Measurements from ENCODE around the gene CLDN20. TPM values are rescaled to one million over a fixed set of nuclear protein-coding genes. Genes with fewer than 3 reads are reported as not detected.
"Not testable (repeated sequence)": the region's sequence is repeated elsewhere in the genome, so short reads cannot be mapped to it uniquely, and the experiment has no call there.

Gene CLDN20
- total RNA-seq, 2 experiments from 2014 or later = not detected

- Mint-ChIP-seq H3K27ac (no peak overlapping the region), H3K4me1 (peaks cover 21% of the 10 kb centered on the region), H3K27me3 (no peaks in the 10 kb centered on the region), H3K4me3 (no peak overlapping the region), H3K36me3 (peaks cover 31% of the 10 kb centered on the region), H3K9me3 (no peaks in the 10 kb centered on the region)
- DNase-seq = no peak
Observed at GRCh38 chr6:155303361-155303870, 39.6 kb downstream of the CLDN20 start.

DNA sequence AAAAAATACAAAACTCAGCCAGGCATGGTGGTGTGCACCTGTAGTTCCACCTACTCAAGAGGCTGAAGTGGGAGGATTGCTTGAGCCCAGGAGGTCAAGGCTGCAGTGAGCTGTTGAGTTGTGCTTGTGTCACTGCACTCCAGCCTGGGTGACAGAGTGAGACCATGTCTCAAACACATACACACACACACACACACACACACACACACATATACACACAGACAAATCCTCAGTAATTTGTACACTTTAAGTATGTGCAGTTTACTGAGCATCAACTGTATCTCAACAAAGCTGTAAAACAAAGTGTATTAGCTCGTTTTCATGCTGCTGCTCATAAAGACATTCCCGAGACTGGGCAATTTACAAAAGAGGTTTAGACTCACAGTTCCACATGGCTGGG lies 43.1 kb downstream of the CLDN20 start:
- DNase-seq = no peak
- no peaks in the 10 kb centered on the region for H3K9me3 Mint-ChIP-seq
- peaks cover 36% of the 10 kb centered on the region for H3K4me1 Mint-ChIP-seq
- H3K27me3 Mint-ChIP-seq = no peaks in the 10 kb centered on the region
- peaks cover 38% of the 10 kb centered on the region for H3K36me3 Mint-ChIP-seq
- no peak overlapping the region for H3K27ac Mint-ChIP-seq
- no peak overlapping the region for H3K4me3 Mint-ChIP-seq

- Mint-ChIP-seq H3K27ac (no peak overlapping the region), H3K27me3 (no peaks in the 10 kb centered on the region), H3K36me3 (peaks cover 47% of the 10 kb centered on the region), H3K4me3 (no peak overlapping the region), H3K4me1 (peaks cover 48% of the 10 kb centered on the region), H3K9me3 (no peaks in the 10 kb centered on the region)
- no peak for DNase-seq
Observed at GRCh38 chr6:155309150-155309549, 45.3 kb downstream of the CLDN20 start.

- DNase-seq = no peak
- peaks cover 40% of the 10 kb centered on the region for H3K36me3 Mint-ChIP-seq
- no peak overlapping the region for H3K27ac Mint-ChIP-seq
- H3K27me3 Mint-ChIP-seq = no peaks in the 10 kb centered on the region
- peaks cover 52% of the 10 kb centered on the region for H3K4me1 Mint-ChIP-seq
- no peak overlapping the region for H3K4me3 Mint-ChIP-seq
- H3K9me3 Mint-ChIP-seq = no peaks in the 10 kb centered on the region
Observed at GRCh38 chr6:155310596-155310995, 46.8 kb downstream of the CLDN20 start.

DNA sequence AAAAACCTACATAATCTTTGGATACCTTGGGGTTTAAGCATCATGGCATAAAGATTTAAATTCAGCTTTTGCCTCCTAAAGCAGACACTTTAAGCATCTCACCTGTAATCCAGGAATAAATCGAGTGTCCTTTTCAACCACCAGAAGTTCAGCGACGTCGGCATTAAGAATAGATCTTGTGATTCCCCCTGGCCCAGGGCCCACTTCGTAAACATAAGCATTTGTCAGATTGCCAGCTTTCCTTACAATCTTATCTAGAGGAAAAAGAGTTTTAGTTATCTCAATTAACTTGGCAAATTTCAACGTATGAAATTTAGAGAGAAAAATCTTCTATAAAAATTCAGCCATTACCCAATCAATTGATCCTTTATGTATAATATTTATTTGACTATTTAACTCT lies 47.3 kb downstream of the CLDN20 start:
- Mint-ChIP-seq H3K27ac (no peak overlapping the region), H3K4me1 (peaks cover 50% of the 10 kb centered on the region), H3K27me3 (no peaks in the 10 kb centered on the region), H3K9me3 (no peaks in the 10 kb centered on the region), H3K4me3 (no peak overlapping the region), H3K36me3 (peaks cover 38% of the 10 kb centered on the region)
- DNase-seq = no peak

- Mint-ChIP-seq H3K36me3 (peaks cover 38% of the 10 kb centered on the region), H3K27me3 (no peaks in the 10 kb centered on the region), H3K4me3 (no peak overlapping the region), H3K9me3 (no peaks in the 10 kb centered on the region), H3K4me1 (peaks cover 46% of the 10 kb centered on the region), H3K27ac (no peak overlapping the region)
- DNase-seq = no peak
Observed at GRCh38 chr6:155311583-155311982, 47.8 kb downstream of the CLDN20 start.

GRCh38 chr6:155312950-155313349 lies 49.1 kb downstream of the CLDN20 start:
- DNase-seq, H3K27ac Mint-ChIP-seq, H3K9me3 Mint-ChIP-seq, H3K27me3 Mint-ChIP-seq: not testable (repeated sequence)
- H3K36me3 Mint-ChIP-seq = peaks cover 30% of the 10 kb centered on the region
- peaks cover 40% of the 10 kb centered on the region for H3K4me1 Mint-ChIP-seq
- peak overlapping the region; percentile 98 for H3K4me3 Mint-ChIP-seq

- Mint-ChIP-seq H3K36me3 (peaks cover 30% of the 10 kb centered on the region), H3K4me3 (peak overlapping the region; percentile 98), H3K27ac (peak overlapping the region; percentile 90), H3K27me3 (peaks cover 3% of the 10 kb centered on the region), H3K4me1 (peaks cover 38% of the 10 kb centered on the region), H3K9me3 (no peaks in the 10 kb centered on the region)
- DNase-seq = no peak
Observed at GRCh38 chr6:155313602-155314091, 49.8 kb downstream of the CLDN20 start.

DNA sequence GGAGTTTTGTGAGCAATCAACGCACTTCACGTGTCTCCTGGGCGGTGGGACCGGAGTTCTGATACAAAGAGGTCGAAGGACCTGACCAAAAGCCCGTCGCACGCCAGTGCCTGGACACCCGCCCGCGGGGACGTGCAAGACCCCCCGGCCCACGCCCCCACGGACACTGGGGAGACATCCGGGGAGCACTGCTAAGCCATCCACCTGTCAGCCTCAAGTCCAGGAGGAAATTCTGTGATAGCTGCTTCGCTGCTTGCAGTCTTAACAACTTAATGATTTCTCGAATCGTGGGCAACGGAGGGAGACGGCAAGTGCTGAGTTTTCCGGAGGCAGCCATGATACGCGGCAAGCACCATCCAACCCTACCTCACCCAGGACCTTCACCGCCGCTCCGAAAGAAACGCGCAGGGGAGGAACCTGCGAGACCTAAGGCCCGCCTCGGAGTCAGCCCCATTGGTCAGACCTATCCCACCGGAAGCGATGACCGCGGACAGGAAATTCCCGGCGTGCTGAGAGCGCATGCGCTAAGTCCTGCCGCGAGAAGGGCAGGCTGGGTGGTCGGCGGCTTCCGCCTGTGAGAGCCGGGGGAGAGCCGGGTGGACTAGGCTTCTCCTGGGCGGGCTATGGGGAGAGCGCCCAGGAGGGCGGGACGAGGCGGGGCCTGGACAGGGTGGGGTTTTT lies 50.4 kb downstream of the CLDN20 start, which contains the start of gene TFB1M:
TFB1M (minus strand) TSS at position 393 of the 681 bp plus-strand sequence; CDS start at position 337, 56 bp downstream.
- peak; percentile 99 for DNase-seq
- H3K9me3 Mint-ChIP-seq = no peaks in the 10 kb centered on the region
- peaks cover 6% of the 10 kb centered on the region for H3K27me3 Mint-ChIP-seq
- peaks cover 28% of the 10 kb centered on the region for H3K36me3 Mint-ChIP-seq
- H3K4me1 Mint-ChIP-seq = peaks cover 37% of the 10 kb centered on the region
- H3K27ac Mint-ChIP-seq = peak within 1 kb of the TSS; percentile 90
- peak within 1 kb of the TSS; percentile 98 for H3K4me3 Mint-ChIP-seq

GRCh38 chr6:155314773-155315515 lies 51.1 kb downstream of the CLDN20 start:
- Mint-ChIP-seq H3K27ac (peak overlapping the region; percentile 90), H3K4me3 (peak overlapping the region; percentile 98), H3K27me3 (peaks cover 6% of the 10 kb centered on the region), H3K4me1 (peaks cover 38% of the 10 kb centered on the region), H3K36me3 (peaks cover 26% of the 10 kb centered on the region), H3K9me3 (no peaks in the 10 kb centered on the region)
- peak; percentile 61 for DNase-seq

GRCh38 chr6:155315516-155315871 lies 51.7 kb downstream of the CLDN20 start:
- peaks cover 6% of the 10 kb centered on the region for H3K27me3 Mint-ChIP-seq
- peak overlapping the region; percentile 90 for H3K27ac Mint-ChIP-seq
- H3K36me3 Mint-ChIP-seq = peaks cover 23% of the 10 kb centered on the region
- peak overlapping the region; percentile 98 for H3K4me3 Mint-ChIP-seq
- H3K9me3 Mint-ChIP-seq = no peaks in the 10 kb centered on the region
- no peak for DNase-seq
- peaks cover 34% of the 10 kb centered on the region for H3K4me1 Mint-ChIP-seq

- Mint-ChIP-seq H3K4me3 (no peak overlapping the region), H3K27ac (no peak overlapping the region), H3K27me3 (peaks cover 6% of the 10 kb centered on the region), H3K4me1 (peaks cover 30% of the 10 kb centered on the region), H3K36me3 (peaks cover 19% of the 10 kb centered on the region), H3K9me3 (no peaks in the 10 kb centered on the region)
- DNase-seq = no peak
Observed at GRCh38 chr6:155316419-155316818, 52.6 kb downstream of the CLDN20 start.

GRCh38 chr6:155317186-155317585 lies 53.4 kb downstream of the CLDN20 start:
- no peak for DNase-seq
- Mint-ChIP-seq H3K4me3 (no peak overlapping the region), H3K9me3 (no peaks in the 10 kb centered on the region), H3K27ac (no peak overlapping the region), H3K4me1 (peaks cover 24% of the 10 kb centered on the region), H3K36me3 (peaks cover 13% of the 10 kb centered on the region), H3K27me3 (peaks cover 6% of the 10 kb centered on the region)

- H3K36me3 Mint-ChIP-seq = no peaks in the 10 kb centered on the region
Observed at GRCh38 chr6:155319902-155320301, 56.1 kb downstream of the CLDN20 start.

DNA sequence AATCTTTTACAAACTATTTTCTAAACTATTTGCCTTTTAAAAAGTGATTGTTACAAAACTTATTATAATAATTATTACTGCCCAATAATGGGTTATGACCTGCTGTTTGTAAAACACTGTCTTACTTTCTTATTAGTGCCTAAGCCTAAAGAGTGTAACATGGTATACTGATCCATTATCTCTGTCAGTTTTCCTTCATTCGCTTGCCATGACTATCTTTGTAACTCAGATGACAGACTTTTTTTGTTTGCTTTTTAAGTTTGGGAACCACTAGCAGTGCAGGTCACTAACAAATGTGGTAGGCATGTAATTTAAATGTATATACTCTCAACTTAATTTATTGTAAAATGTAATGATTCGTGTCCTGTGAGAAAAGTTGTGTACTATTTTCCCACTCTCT lies 60.4 kb downstream of the CLDN20 start:
- no peak for DNase-seq
- H3K9me3 Mint-ChIP-seq = no peaks in the 10 kb centered on the region
- H3K4me1 Mint-ChIP-seq = peaks cover 19% of the 10 kb centered on the region
- H3K36me3 Mint-ChIP-seq = peaks cover 1% of the 10 kb centered on the region
- no peaks in the 10 kb centered on the region for H3K27me3 Mint-ChIP-seq
- H3K4me3 Mint-ChIP-seq = no peak overlapping the region
- H3K27ac Mint-ChIP-seq = no peak overlapping the region

More at GRCh38 chr6:155319902-155320301, 56.1 kb downstream of the CLDN20 start:
- no peak overlapping the region for H3K4me3 Mint-ChIP-seq
- peaks cover 6% of the 10 kb centered on the region for H3K27me3 Mint-ChIP-seq
- H3K9me3 Mint-ChIP-seq = no peaks in the 10 kb centered on the region
- DNase-seq = no peak
- H3K27ac Mint-ChIP-seq = no peak overlapping the region
- peaks cover 12% of the 10 kb centered on the region for H3K4me1 Mint-ChIP-seq

Measured in activated naive CD8-positive, alpha-beta T cell treated with anti-CD3 and anti-CD28 coated beads for 36 hours (primary cell).